Lower leg skin (tissue), 3 donors: ENCODE measurements around the gene TRPM2.

Source experiments
- POLR2A ChIP-seq, 2 donors: fragments of 450-650 bp; IDR thresholded peaks; one replicate each; pipeline ENCODE4 v1.6.1; 2016 to 2017; ENCODE audit warnings: antibody characterized with exemption in 2 of 2, mild to moderate bottlenecking in 1 of 2, moderate library complexity in 1 of 2
- TF ChIP-seq, protein P1 (sequence below), 3 donors: fragments of 450-650 bp; IDR thresholded peaks; one replicate each; pipeline ENCODE4 v1.5.1; 2016; ENCODE audit warnings: antibody characterized with exemption in 3 of 3, mild to moderate bottlenecking in 3 of 3, moderate library complexity in 2 of 3

DNA sequence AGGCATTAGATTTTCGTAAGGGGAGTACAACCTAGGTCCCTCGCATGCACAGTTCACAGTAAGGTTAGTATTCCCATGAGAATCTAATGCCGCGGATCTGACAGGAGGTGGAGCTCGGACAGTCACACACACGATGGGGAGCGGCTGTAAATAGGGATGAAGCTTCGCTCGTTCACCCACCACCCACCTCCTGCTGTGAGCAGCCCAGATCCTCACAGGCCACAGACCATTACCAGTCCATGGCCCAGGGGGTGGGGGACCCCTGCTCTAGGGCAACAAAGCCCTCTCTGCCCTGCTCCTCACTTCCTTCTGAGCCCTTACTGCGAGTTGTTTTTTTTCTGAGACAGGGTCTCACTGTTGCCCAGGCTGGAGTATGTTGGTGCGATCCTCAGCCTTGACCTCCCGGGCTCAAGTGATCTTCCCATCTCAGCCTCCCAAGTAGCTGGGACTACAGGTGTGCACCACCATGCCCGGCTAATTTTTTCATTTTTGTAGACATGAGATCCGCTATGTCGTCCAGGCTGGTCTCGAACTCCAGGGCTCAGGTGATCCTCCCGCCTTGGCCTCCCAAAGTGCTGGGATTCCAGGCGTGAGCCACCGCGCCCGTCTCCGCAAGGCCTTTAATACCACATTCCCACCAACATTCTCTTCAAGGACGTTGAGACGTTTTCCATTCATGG lies 21.3 kb downstream of the TRPM2 start:
- TF ChIP-seq, protein P1, sequence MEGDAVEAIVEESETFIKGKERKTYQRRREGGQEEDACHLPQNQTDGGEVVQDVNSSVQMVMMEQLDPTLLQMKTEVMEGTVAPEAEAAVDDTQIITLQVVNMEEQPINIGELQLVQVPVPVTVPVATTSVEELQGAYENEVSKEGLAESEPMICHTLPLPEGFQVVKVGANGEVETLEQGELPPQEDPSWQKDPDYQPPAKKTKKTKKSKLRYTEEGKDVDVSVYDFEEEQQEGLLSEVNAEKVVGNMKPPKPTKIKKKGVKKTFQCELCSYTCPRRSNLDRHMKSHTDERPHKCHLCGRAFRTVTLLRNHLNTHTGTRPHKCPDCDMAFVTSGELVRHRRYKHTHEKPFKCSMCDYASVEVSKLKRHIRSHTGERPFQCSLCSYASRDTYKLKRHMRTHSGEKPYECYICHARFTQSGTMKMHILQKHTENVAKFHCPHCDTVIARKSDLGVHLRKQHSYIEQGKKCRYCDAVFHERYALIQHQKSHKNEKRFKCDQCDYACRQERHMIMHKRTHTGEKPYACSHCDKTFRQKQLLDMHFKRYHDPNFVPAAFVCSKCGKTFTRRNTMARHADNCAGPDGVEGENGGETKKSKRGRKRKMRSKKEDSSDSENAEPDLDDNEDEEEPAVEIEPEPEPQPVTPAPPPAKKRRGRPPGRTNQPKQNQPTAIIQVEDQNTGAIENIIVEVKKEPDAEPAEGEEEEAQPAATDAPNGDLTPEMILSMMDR (IDR thresholded peaks at IDR 0.05): no peak
- TF ChIP-seq POLR2A (IDR thresholded peaks at IDR 0.05): no peak
